ENCODE measurements around the gene ACSF3. TPM values are rescaled to one million over a fixed set of nuclear protein-coding genes. Genes with fewer than 3 reads are reported as not detected.

Gene ACSF3
- total RNA-seq, 1 experiment from 2014 or later = 39.2 TPM

GRCh38 chr16:89079434-89079980 is 14.1 kb upstream of the ACSF3 start:
- no peaks in the 10 kb centered on the region for H3K36me3 Mint-ChIP-seq (ENCODE audit: insufficient read depth, unreplicated experiment)
- ChIA-PET CTCF (no interaction called here), POLR2A (no interaction called here)
- no peak overlapping the region for H3K4me3 Mint-ChIP-seq (ENCODE audit: unreplicated experiment)
- TF ChIP-seq CTCF (IDR thresholded peaks at IDR 0.05; ENCODE audit: unreplicated experiment) = no peak
- DNase-seq (ENCODE audit: unreplicated experiment) = no peak
- peaks cover 11% of the 10 kb centered on the region for H3K9me3 Mint-ChIP-seq (ENCODE audit: unreplicated experiment)
- H3K27me3 Mint-ChIP-seq (ENCODE audit: insufficient read depth, unreplicated experiment) = peaks cover 1% of the 10 kb centered on the region
- no TSS peak for BruUV-seq (replicated peaks)
- H3K4me1 Mint-ChIP-seq (ENCODE audit: insufficient read depth, unreplicated experiment) = no peaks in the 10 kb centered on the region
- intact Hi-C loops (cut with micrococcal nuclease) = no loop called here
- no peak overlapping the region for H3K27ac Mint-ChIP-seq (ENCODE audit: low read depth, unreplicated experiment)

- Mint-ChIP-seq H3K4me3 (ENCODE audit: unreplicated experiment) (no peak overlapping the region), H3K27me3 (ENCODE audit: insufficient read depth, unreplicated experiment) (peaks cover 9% of the 10 kb centered on the region), H3K9me3 (ENCODE audit: unreplicated experiment) (peaks cover 11% of the 10 kb centered on the region), H3K4me1 (ENCODE audit: insufficient read depth, unreplicated experiment) (no peaks in the 10 kb centered on the region), H3K36me3 (ENCODE audit: insufficient read depth, unreplicated experiment) (no peaks in the 10 kb centered on the region), H3K27ac (ENCODE audit: low read depth, unreplicated experiment) (no peak overlapping the region)
- no TSS peak for BruUV-seq (replicated peaks)
- TF ChIP-seq CTCF (IDR thresholded peaks at IDR 0.05; ENCODE audit: unreplicated experiment) = no peak
- intact Hi-C loops (cut with micrococcal nuclease) = no loop called here
- no peak for DNase-seq (ENCODE audit: unreplicated experiment)
- CTCF ChIA-PET = no interaction called here
- POLR2A ChIA-PET = no interaction called here
Measured at GRCh38 chr16:89080196-89080853, 13.3 kb upstream of the ACSF3 start.

- H3K27ac Mint-ChIP-seq (ENCODE audit: low read depth, unreplicated experiment) = no peak overlapping the region
- no peaks in the 10 kb centered on the region for H3K36me3 Mint-ChIP-seq (ENCODE audit: insufficient read depth, unreplicated experiment)
- intact Hi-C loops (cut with micrococcal nuclease) = no loop called here
- no peaks in the 10 kb centered on the region for H3K9me3 Mint-ChIP-seq (ENCODE audit: unreplicated experiment)
- no TSS peak for BruUV-seq (replicated peaks)
- no peaks in the 10 kb centered on the region for H3K4me1 Mint-ChIP-seq (ENCODE audit: insufficient read depth, unreplicated experiment)
- H3K4me3 Mint-ChIP-seq (ENCODE audit: unreplicated experiment) = no peak overlapping the region
- CTCF ChIA-PET = no interaction called here
- no peak for DNase-seq (ENCODE audit: unreplicated experiment)
- POLR2A ChIA-PET = no interaction called here
- H3K27me3 Mint-ChIP-seq (ENCODE audit: insufficient read depth, unreplicated experiment) = peaks cover 22% of the 10 kb centered on the region
- TF ChIP-seq CTCF (IDR thresholded peaks at IDR 0.05; ENCODE audit: unreplicated experiment) = no peak
Measured at GRCh38 chr16:89081556-89081955, 12.1 kb upstream of the ACSF3 start.

GRCh38 chr16:89084411-89084810 is 9.2 kb upstream of the ACSF3 start:
- BruUV-seq (replicated peaks) = no TSS peak
- TF ChIP-seq CTCF (IDR thresholded peaks at IDR 0.05; ENCODE audit: unreplicated experiment) = no peak
- ChIA-PET CTCF (interaction anchor here (0.6 kb wide), 1 partner anchor 79 kb away, joined by 3 read pairs; no protein-coding TSS in a partner anchor), POLR2A (no interaction called here)
- H3K4me1 Mint-ChIP-seq (ENCODE audit: insufficient read depth, unreplicated experiment) = no peaks in the 10 kb centered on the region
- DNase-seq (ENCODE audit: unreplicated experiment) = no peak
- H3K9me3 Mint-ChIP-seq (ENCODE audit: unreplicated experiment) = no peaks in the 10 kb centered on the region
- no peak overlapping the region for H3K27ac Mint-ChIP-seq (ENCODE audit: low read depth, unreplicated experiment)
- intact Hi-C loops (cut with micrococcal nuclease) = no loop called here
- H3K36me3 Mint-ChIP-seq (ENCODE audit: insufficient read depth, unreplicated experiment) = no peaks in the 10 kb centered on the region
- H3K27me3 Mint-ChIP-seq (ENCODE audit: insufficient read depth, unreplicated experiment) = peaks cover 47% of the 10 kb centered on the region
- H3K4me3 Mint-ChIP-seq (ENCODE audit: unreplicated experiment) = no peak overlapping the region

Data from MCF 10A (cell line).